Cerebellar nuclear complex (tissue), 1 donor: ENCODE data around the gene H19.

Source experiments
- DNase-seq, 2 experiments: peaks; one replicate each; lab custom pipeline; 2025; lab: John Stamatoyannopoulos, UW

The H19 gene

GRCh38 chr11:1983601-1983961 is 14.1 kb downstream of the H19 start:
- no peak for DNase-seq

- DNase-seq = no peak
Measured at GRCh38 chr11:1982873-1983600, 14.6 kb downstream of the H19 start.

GRCh38 chr11:1979607-1980006 is 18.0 kb downstream of the H19 start:
- no peak for DNase-seq

GRCh38 chr11:1978720-1979473 is 18.7 kb downstream of the H19 start:
- DNase-seq = no peak

GRCh38 chr11:1975185-1975584 is 22.5 kb downstream of the H19 start:
- DNase-seq = no peak

GRCh38 chr11:1970956-1971355 is 26.7 kb downstream of the H19 start:
- DNase-seq = no peak

- no peak for DNase-seq
Measured at GRCh38 chr11:1969776-1970175, 27.9 kb downstream of the H19 start.

GRCh38 chr11:1969035-1969434 is 28.6 kb downstream of the H19 start:
- DNase-seq = no peak

- DNase-seq = no peak
Measured at GRCh38 chr11:1968454-1969002, 29.1 kb downstream of the H19 start.

GRCh38 chr11:1967641-1968225 is 29.9 kb downstream of the H19 start:
- DNase-seq = no peak

GRCh38 chr11:1966531-1966930 is 31.1 kb downstream of the H19 start:
- DNase-seq = no peak

- DNase-seq = no peak
Measured at GRCh38 chr11:1964955-1965354, 32.7 kb downstream of the H19 start.

GRCh38 chr11:1964348-1964747 is 33.3 kb downstream of the H19 start:
- no peak for DNase-seq

- no peak for DNase-seq
Measured at GRCh38 chr11:1963864-1964263, 33.8 kb downstream of the H19 start.

GRCh38 chr11:1959786-1960185 is 37.9 kb downstream of the H19 start:
- no peak for DNase-seq

GRCh38 chr11:1958367-1958766 is 39.3 kb downstream of the H19 start:
- DNase-seq = no peak

GRCh38 chr11:1953489-1954266 is 44.0 kb downstream of the H19 start:
- DNase-seq = no peak

- no peak for DNase-seq
Measured at GRCh38 chr11:1952806-1953482, 44.7 kb downstream of the H19 start.

GRCh38 chr11:1949922-1950321 is 47.7 kb downstream of the H19 start:
- no peak for DNase-seq

- DNase-seq = no peak
Measured at GRCh38 chr11:1949302-1949701, 48.3 kb downstream of the H19 start.

- DNase-seq = no peak
Measured at GRCh38 chr11:1948389-1948788, 49.3 kb downstream of the H19 start.
